ENCODE data around the gene GSTT2.

GSTT2 gene

GRCh38 chr22:24005201-24005600, 25.3 kb downstream of the GSTT2 start, which contains the start of gene GSTT4:
Gene GSTT4 (minus strand): TSS chr22:24005453. CDS start chr22:24005356, 97 bp downstream.
- no peaks in the 10 kb centered on the region for H3K36me3 ChIP-seq (ENCODE audit: control insufficient read depth, insufficient read depth, low read length)

GRCh38 chr22:24006207-24006913, 26.4 kb downstream of the GSTT2 start:
- no peaks in the 10 kb centered on the region for H3K9me3 ChIP-seq (ENCODE audit: control insufficient read depth, low read length)
- H3K4me1 ChIP-seq (ENCODE audit: control insufficient read depth, insufficient read depth, low read length): peaks cover 36% of the 10 kb centered on the region
- H3K36me3 ChIP-seq (ENCODE audit: control insufficient read depth, insufficient read depth, low read length): no peaks in the 10 kb centered on the region
- no peak overlapping the region for H3K4me3 ChIP-seq (ENCODE audit: low read length)
- H3K9ac ChIP-seq (ENCODE audit: low read length): no peak overlapping the region
- H3K27me3 ChIP-seq (ENCODE audit: control insufficient read depth, insufficient read depth, low read length): no peaks in the 10 kb centered on the region

More at GRCh38 chr22:24005201-24005600, 25.3 kb downstream of the GSTT2 start, which contains the start of gene GSTT4:
- Histone ChIP-seq H3K9me3 (ENCODE audit: control insufficient read depth, low read length) (no peaks in the 10 kb centered on the region), H3K9ac (ENCODE audit: low read length) (peak within 1 kb of the TSS; percentile 29), H3K4me1 (ENCODE audit: control insufficient read depth, insufficient read depth, low read length) (peaks cover 36% of the 10 kb centered on the region), H3K27me3 (ENCODE audit: control insufficient read depth, insufficient read depth, low read length) (no peaks in the 10 kb centered on the region), H3K4me3 (ENCODE audit: low read length) (no peak within 1 kb of the TSS)

- Histone ChIP-seq H3K4me1 (ENCODE audit: control insufficient read depth, insufficient read depth, low read length) (peaks cover 36% of the 10 kb centered on the region), H3K36me3 (ENCODE audit: control insufficient read depth, insufficient read depth, low read length) (no peaks in the 10 kb centered on the region), H3K9ac (ENCODE audit: low read length) (no peak overlapping the region), H3K27me3 (ENCODE audit: control insufficient read depth, insufficient read depth, low read length) (no peaks in the 10 kb centered on the region), H3K4me3 (ENCODE audit: low read length) (no peak overlapping the region), H3K9me3 (ENCODE audit: control insufficient read depth, low read length) (no peaks in the 10 kb centered on the region)
These were observed 26.9 kb downstream of the GSTT2 start for GRCh38 chr22:24006914-24007214.

GRCh38 chr22:24007253-24008021, 27.5 kb downstream of the GSTT2 start:
- no peaks in the 10 kb centered on the region for H3K36me3 ChIP-seq (ENCODE audit: control insufficient read depth, insufficient read depth, low read length)
- H3K4me3 ChIP-seq (ENCODE audit: low read length): no peak overlapping the region
- H3K9me3 ChIP-seq (ENCODE audit: control insufficient read depth, low read length): no peaks in the 10 kb centered on the region
- H3K27me3 ChIP-seq (ENCODE audit: control insufficient read depth, insufficient read depth, low read length): no peaks in the 10 kb centered on the region
- peaks cover 36% of the 10 kb centered on the region for H3K4me1 ChIP-seq (ENCODE audit: control insufficient read depth, insufficient read depth, low read length)
- H3K9ac ChIP-seq (ENCODE audit: low read length): no peak overlapping the region

GRCh38 chr22:24008022-24008283, 28.0 kb downstream of the GSTT2 start:
- H3K4me3 ChIP-seq (ENCODE audit: low read length): no peak overlapping the region
- peaks cover 36% of the 10 kb centered on the region for H3K4me1 ChIP-seq (ENCODE audit: control insufficient read depth, insufficient read depth, low read length)
- H3K27me3 ChIP-seq (ENCODE audit: control insufficient read depth, insufficient read depth, low read length): no peaks in the 10 kb centered on the region
- no peak overlapping the region for H3K9ac ChIP-seq (ENCODE audit: low read length)
- H3K36me3 ChIP-seq (ENCODE audit: control insufficient read depth, insufficient read depth, low read length): no peaks in the 10 kb centered on the region
- H3K9me3 ChIP-seq (ENCODE audit: control insufficient read depth, low read length): no peaks in the 10 kb centered on the region

- H3K4me3 ChIP-seq (ENCODE audit: low read length): no peak overlapping the region
- H3K4me1 ChIP-seq (ENCODE audit: control insufficient read depth, insufficient read depth, low read length): peaks cover 36% of the 10 kb centered on the region
- H3K36me3 ChIP-seq (ENCODE audit: control insufficient read depth, insufficient read depth, low read length): no peaks in the 10 kb centered on the region
- H3K27me3 ChIP-seq (ENCODE audit: control insufficient read depth, insufficient read depth, low read length): no peaks in the 10 kb centered on the region
- no peak overlapping the region for H3K9ac ChIP-seq (ENCODE audit: low read length)
- H3K9me3 ChIP-seq (ENCODE audit: control insufficient read depth, low read length): no peaks in the 10 kb centered on the region
These were observed 28.7 kb downstream of the GSTT2 start for GRCh38 chr22:24008381-24009226.

- no peaks in the 10 kb centered on the region for H3K36me3 ChIP-seq (ENCODE audit: control insufficient read depth, insufficient read depth, low read length)
- H3K9me3 ChIP-seq (ENCODE audit: control insufficient read depth, low read length): no peaks in the 10 kb centered on the region
- peaks cover 36% of the 10 kb centered on the region for H3K4me1 ChIP-seq (ENCODE audit: control insufficient read depth, insufficient read depth, low read length)
- no peaks in the 10 kb centered on the region for H3K27me3 ChIP-seq (ENCODE audit: control insufficient read depth, insufficient read depth, low read length)
- no peak overlapping the region for H3K4me3 ChIP-seq (ENCODE audit: low read length)
- H3K9ac ChIP-seq (ENCODE audit: low read length): no peak overlapping the region
These were observed 29.5 kb downstream of the GSTT2 start for GRCh38 chr22:24009227-24010017.

GRCh38 chr22:24010018-24010391, 30.1 kb downstream of the GSTT2 start:
- H3K4me3 ChIP-seq (ENCODE audit: low read length): no peak overlapping the region
- no peaks in the 10 kb centered on the region for H3K36me3 ChIP-seq (ENCODE audit: control insufficient read depth, insufficient read depth, low read length)
- no peaks in the 10 kb centered on the region for H3K9me3 ChIP-seq (ENCODE audit: control insufficient read depth, low read length)
- no peaks in the 10 kb centered on the region for H3K27me3 ChIP-seq (ENCODE audit: control insufficient read depth, insufficient read depth, low read length)
- no peak overlapping the region for H3K9ac ChIP-seq (ENCODE audit: low read length)
- H3K4me1 ChIP-seq (ENCODE audit: control insufficient read depth, insufficient read depth, low read length): peaks cover 36% of the 10 kb centered on the region

- peak overlapping the region; percentile 83 for H3K9ac ChIP-seq (ENCODE audit: low read length)
- peak overlapping the region; percentile 91 for H3K4me3 ChIP-seq (ENCODE audit: low read length)
These were observed 31.8 kb downstream of the GSTT2 start for GRCh38 chr22:24011735-24012068.

GRCh38 chr22:24016156-24016555, 36.2 kb downstream of the GSTT2 start:
- Histone ChIP-seq H3K9ac (ENCODE audit: low read length) (no peak overlapping the region), H3K9me3 (ENCODE audit: control insufficient read depth, low read length) (no peaks in the 10 kb centered on the region), H3K27me3 (ENCODE audit: control insufficient read depth, insufficient read depth, low read length) (no peaks in the 10 kb centered on the region), H3K4me3 (ENCODE audit: low read length) (no peak overlapping the region), H3K36me3 (ENCODE audit: control insufficient read depth, insufficient read depth, low read length) (no peaks in the 10 kb centered on the region), H3K4me1 (ENCODE audit: control insufficient read depth, insufficient read depth, low read length) (no peaks in the 10 kb centered on the region)

More at GRCh38 chr22:24011735-24012068, 31.8 kb downstream of the GSTT2 start:
- no peaks in the 10 kb centered on the region for H3K9me3 ChIP-seq (ENCODE audit: control insufficient read depth, low read length)
- no peaks in the 10 kb centered on the region for H3K27me3 ChIP-seq (ENCODE audit: control insufficient read depth, insufficient read depth, low read length)
- no peaks in the 10 kb centered on the region for H3K36me3 ChIP-seq (ENCODE audit: control insufficient read depth, insufficient read depth, low read length)
- H3K4me1 ChIP-seq (ENCODE audit: control insufficient read depth, insufficient read depth, low read length): peaks cover 28% of the 10 kb centered on the region

GRCh38 chr22:24021304-24021703, 41.4 kb downstream of the GSTT2 start:
- H3K4me3 ChIP-seq (ENCODE audit: low read length): no peak overlapping the region
- no peak overlapping the region for H3K9ac ChIP-seq (ENCODE audit: low read length)
- H3K36me3 ChIP-seq (ENCODE audit: control insufficient read depth, insufficient read depth, low read length): no peaks in the 10 kb centered on the region
- H3K4me1 ChIP-seq (ENCODE audit: control insufficient read depth, insufficient read depth, low read length): no peaks in the 10 kb centered on the region
- H3K27me3 ChIP-seq (ENCODE audit: control insufficient read depth, insufficient read depth, low read length): no peaks in the 10 kb centered on the region
- H3K9me3 ChIP-seq (ENCODE audit: control insufficient read depth, low read length): no peaks in the 10 kb centered on the region
